Hepatocyte (in vitro differentiated cells): ENCODE data around the gene VCL. TPM values are rescaled to one million over a fixed set of nuclear protein-coding genes. Genes with fewer than 3 reads are reported as not detected.
"Not testable (repeated sequence)": the region's sequence is repeated elsewhere in the genome, so short reads cannot be mapped to it uniquely, and the experiment has no call there.

Source experiments
- DNase-seq: peaks from one replicate; pipeline ENCODE4 v3.0.0-alpha.2; 2016; ENCODE audit warnings: low spot score
- H2AFZ ChIP-seq: fragments of 200-600 bp; sonication (generic); 2 replicates; pipeline ENCODE4 v1.6.0; 2016; ENCODE audit warnings: antibody characterized with exemption, mild to moderate bottlenecking
- H3K27ac ChIP-seq: fragments of 200-600 bp; sonication (generic); 2 replicates; pipeline ENCODE4 v1.5.1; 2016; ENCODE audit warnings: mild to moderate bottlenecking
- H3K27me3 ChIP-seq: fragments of 200-600 bp; sonication (generic); 2 replicates; pipeline ENCODE4 v1.6.1; 2016
- H3K36me3 ChIP-seq: fragments of 200-600 bp; sonication (generic); replicated peaks from 2 replicates; pipeline ENCODE4 v1.5.1; 2016; ENCODE audit warnings: low read depth; ENCODE audit not compliant: insufficient read depth
- H3K4me1 ChIP-seq: fragments of 200-600 bp; sonication (generic); 2 replicates; pipeline ENCODE4 v1.5.1; 2016; ENCODE audit warnings: mild to moderate bottlenecking, moderate library complexity; ENCODE audit not compliant: insufficient read depth
- H3K4me2 ChIP-seq: fragments of 200-600 bp; sonication (generic); 2 replicates; pipeline ENCODE4 v1.6.0; 2016
- H3K4me3 ChIP-seq: fragments of 200-600 bp; sonication (generic); 2 replicates; pipeline ENCODE4 v1.5.1; 2016; ENCODE audit warnings: mild to moderate bottlenecking
- H3K79me2 ChIP-seq: fragments of 200-600 bp; sonication (generic); 2 replicates; pipeline ENCODE4 v1.6.0; 2017; ENCODE audit warnings: mild to moderate bottlenecking
- H3K9me2 ChIP-seq: fragments of 200-600 bp; sonication (generic); replicated peaks from 2 replicates; pipeline ENCODE4 v1.6.0; 2017; ENCODE audit warnings: mild to moderate bottlenecking; ENCODE audit not compliant: insufficient read depth
- H3K9me3 ChIP-seq: fragments of 200-600 bp; sonication (generic); 2 replicates; pipeline ENCODE4 v1.5.1; 2016; ENCODE audit warnings: low read depth, mild to moderate bottlenecking
- H4K20me1 ChIP-seq: fragments of 200-600 bp; sonication (generic); 2 replicates; pipeline ENCODE4 v1.6.0; 2016; ENCODE audit warnings: mild to moderate bottlenecking; ENCODE audit not compliant: insufficient read depth, poor library complexity, severe bottlenecking
- CTCF ChIP-seq: fragments of 200-600 bp; sonication (generic); IDR thresholded peaks from 2 replicates; pipeline ENCODE4 v1.5.1; 2016; ENCODE audit warnings: antibody characterized with exemption, mild to moderate bottlenecking; ENCODE audit not compliant: poor library complexity
- EZH2 ChIP-seq: fragments of 200-600 bp; sonication (generic); IDR thresholded peaks from 2 replicates; pipeline ENCODE4 v1.6.1; 2016; ENCODE audit warnings: antibody characterized with exemption, mild to moderate bottlenecking, borderline replicate concordance
- EZH2phosphoT487 ChIP-seq: fragments of 200-600 bp; sonication (generic); IDR thresholded peaks from one replicate; pipeline ENCODE4 v1.6.1; 2018; ENCODE audit warnings: antibody characterized with exemption, mild to moderate bottlenecking, low read depth, moderate library complexity; ENCODE audit not compliant: unreplicated experiment, severe bottlenecking
- WGBS: methylation state at CpG from one replicate; pipeline ENCODE4 v1.1.6; 2016; ENCODE audit warnings: low lambda C conversion rate; ENCODE audit errors: missing lambda C conversion rate; 5-methylcytosine and 5-hydroxymethylcytosine counted together
- polyA plus RNA-seq: library from polyadenylated mRNA; unstranded; fragments of >200 nt; fragmentation: Nextera tagmentation; extraction: Ambion mirVana; gene quantifications from 2 replicates; pipeline ENCODE4 v1.2.1, GENCODE V29; 2016
- total RNA-seq: library from RNA; depleted of rRNA; stranded (reverse); fragments of >200 nt; gene quantifications from 2 replicates; pipeline ENCODE4 v1.2.3, GENCODE V29; 2014

VCL gene
- total and polyA plus RNA-seq, 2 experiments from 2014 or later: 60.8 to 93.4 TPM

GRCh38 chr10:74145133-74145532, 147.2 kb downstream of the VCL start:
- Histone ChIP-seq H3K36me3 (no peaks in the 10 kb centered on the region), H3K9me3 (no peaks in the 10 kb centered on the region), H3K4me3 (no peak overlapping the region), H3K27me3 (no peaks in the 10 kb centered on the region), H3K79me2 (peaks cover 88% of the 10 kb centered on the region), H4K20me1 (peaks cover 7% of the 10 kb centered on the region), H3K27ac (no peak overlapping the region), H2AFZ (no peak overlapping the region), H3K9me2 (no peaks in the 10 kb centered on the region), H3K4me2 (peak overlapping the region; percentile 3), H3K4me1 (peaks cover 4% of the 10 kb centered on the region)
- WGBS: 32% methylated on average over 2 of the region's 2 CpGs
- no peak for TF ChIP-seq CTCF
- TF ChIP-seq EZH2: no peak
- TF ChIP-seq EZH2phosphoT487: no peak
- DNase-seq: peak; percentile 41

GRCh38 chr10:74146980-74147379, 149.1 kb downstream of the VCL start:
- H3K4me1 ChIP-seq, H4K20me1 ChIP-seq: not testable (repeated sequence)
- 99% methylated on average over 10 of the region's 10 CpGs for WGBS

GRCh38 chr10:74150204-74150989, 152.5 kb downstream of the VCL start, which contains the start of gene AP3M1:
TSS of gene AP3M1 (minus strand) at chr10:74150828. CDS start at chr10:74138379, 12,449 bp downstream.
- no peaks in the 10 kb centered on the region for H3K9me3 ChIP-seq
- peak within 1 kb of the TSS; percentile 79 for H3K4me2 ChIP-seq
- peaks cover 83% of the 10 kb centered on the region for H3K79me2 ChIP-seq
- no peaks in the 10 kb centered on the region for H3K27me3 ChIP-seq
- H3K4me1 ChIP-seq: peaks cover 4% of the 10 kb centered on the region
- WGBS: under 1% methylated on average over 31 of the region's 32 CpGs
- TF ChIP-seq EZH2: no peak
- TF ChIP-seq EZH2phosphoT487: no peak
- TF ChIP-seq CTCF: no peak
- H3K4me3 ChIP-seq: peak within 1 kb of the TSS; percentile 87
- peak; percentile 89 for DNase-seq
- H4K20me1 ChIP-seq: peaks cover 7% of the 10 kb centered on the region
- H3K27ac ChIP-seq: peak within 1 kb of the TSS; percentile 91
- no peaks in the 10 kb centered on the region for H3K9me2 ChIP-seq
- no peaks in the 10 kb centered on the region for H3K36me3 ChIP-seq
- H2AFZ ChIP-seq: peak within 1 kb of the TSS; percentile 39

More at GRCh38 chr10:74146980-74147379, 149.1 kb downstream of the VCL start:
- DNase-seq, H3K4me3 ChIP-seq, H3K27me3 ChIP-seq, H3K9me2 ChIP-seq, H3K27ac ChIP-seq, H3K36me3 ChIP-seq, H2AFZ ChIP-seq, H3K9me3 ChIP-seq, H3K4me2 ChIP-seq: not testable (repeated sequence)
- peaks cover 77% of the 10 kb centered on the region for H3K79me2 ChIP-seq
